HG03457 (cell line): ENCODE results near the gene EFNA5.

Experiments
- ATAC-seq: cut with Tn5 transposase; IDR thresholded peaks from one replicate; pipeline ENCODE4 v1.9.1; 2021; ENCODE audit warnings: moderate number of reproducible peaks; ENCODE audit not compliant: unreplicated experiment

EFNA5 gene

GRCh38 chr5:107341376-107342084 lies 329.2 kb downstream of the EFNA5 start:
- ATAC-seq: no peak

GRCh38 chr5:107340631-107341030 lies 330.1 kb downstream of the EFNA5 start:
- no peak for ATAC-seq

DNA sequence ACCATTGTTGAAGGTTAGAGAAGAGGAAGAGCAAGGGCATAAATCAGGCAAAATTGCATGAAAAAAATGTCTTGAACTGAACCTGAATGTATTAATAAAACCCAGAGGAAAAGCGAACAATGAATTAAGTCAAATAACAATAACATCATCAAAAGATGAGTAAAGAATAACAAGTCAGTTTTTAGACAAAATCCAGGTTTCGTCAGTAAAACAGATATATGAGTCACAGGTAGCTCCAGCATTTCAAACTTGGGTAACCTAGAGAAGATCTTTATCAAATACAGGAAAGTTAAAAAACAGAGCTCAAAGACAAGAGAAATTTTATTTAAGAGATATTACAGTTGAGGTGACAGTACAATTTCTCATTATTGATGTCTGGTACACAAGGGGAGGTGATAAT lies 332.4 kb downstream of the EFNA5 start:
- no peak for ATAC-seq

- ATAC-seq: no peak
Observed at GRCh38 chr5:107337281-107337680, 333.5 kb downstream of the EFNA5 start.

GRCh38 chr5:107331882-107332281 lies 338.9 kb downstream of the EFNA5 start:
- ATAC-seq: no peak

DNA sequence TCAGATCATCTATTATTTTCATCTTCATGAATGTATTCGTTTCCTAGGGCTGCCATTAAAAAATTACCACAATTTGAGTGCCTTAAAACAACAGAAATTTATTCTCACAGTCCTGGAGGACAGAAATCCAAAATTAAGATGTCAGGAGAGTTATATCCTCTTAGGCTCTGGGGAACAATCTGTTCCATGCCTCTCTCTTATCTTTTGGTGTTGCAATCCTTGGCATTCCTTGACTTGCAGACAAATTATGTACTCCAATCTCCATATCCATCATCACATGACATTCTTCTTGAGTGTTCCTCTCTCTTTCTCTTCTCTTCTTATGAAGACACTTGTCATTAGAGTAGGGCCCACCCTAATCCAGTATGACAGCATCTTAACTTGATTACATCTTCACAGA lies 339.4 kb downstream of the EFNA5 start:
- no peak for ATAC-seq

DNA sequence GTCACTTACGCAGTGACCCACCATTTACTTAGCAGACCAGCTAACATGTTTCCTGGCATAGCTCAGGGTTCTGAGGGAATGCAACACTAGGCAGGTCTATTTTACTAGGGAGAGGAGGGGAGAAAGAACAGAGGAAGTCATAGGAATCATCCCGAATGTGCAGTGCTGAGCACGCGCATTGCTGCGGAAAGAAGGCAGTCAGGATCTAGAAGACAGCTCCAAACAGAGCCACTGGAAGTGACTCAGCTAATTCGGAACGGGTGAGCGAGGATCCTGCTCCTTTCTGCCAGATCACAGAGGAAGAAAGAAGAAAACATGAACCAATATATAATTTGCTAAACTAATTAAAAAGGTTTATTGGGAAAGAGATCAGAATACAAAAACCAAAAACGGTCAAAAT lies 339.8 kb downstream of the EFNA5 start:
- ATAC-seq: no peak

GRCh38 chr5:107329850-107330249 lies 340.9 kb downstream of the EFNA5 start:
- no peak for ATAC-seq
